Panc1 (cell line): ENCODE measurements around the gene PTPRK. TPM values are rescaled to one million over a fixed set of nuclear protein-coding genes. Genes with fewer than 3 reads are reported as not detected.

Source experiments
- ATAC-seq: fragments of 200-7000 bp; cut with Tn5 transposase; 2 replicates; pipeline ENCODE4 v1.9.1; 2020; ENCODE audit warnings: mild to moderate bottlenecking, moderate library complexity
- BruUV-seq: library from RNA; stranded (reverse); fragments of 400-500 nt; replicated peaks from 2 replicates; lab custom pipeline; 2021; lab: Mats Ljungman, UMichigan
- CTCF ChIA-PET: fragments of 300-600 bp; sonication (Branson Sonifier 250); formaldehyde crosslinking; loops from one replicate; lab custom pipeline; 2022; ENCODE audit warnings: antibody characterized with exemption; lab: Charles Lee
- POLR2A ChIA-PET: fragments of 300-600 bp; sonication (Branson Sonifier 250); formaldehyde crosslinking; loops from one replicate; lab custom pipeline; 2022; ENCODE audit warnings: antibody characterized with exemption; lab: Charles Lee
- DNase-seq: peaks from one replicate; pipeline ENCODE4 v3.0.0-alpha.2; 2010; ENCODE audit warnings: low read depth, low spot score
- H3K27ac ChIP-seq: 2 replicates; pipeline ENCODE4 v1.5.1; 2011; ENCODE audit warnings: mild to moderate bottlenecking, low read length, inconsistent platforms
- H3K27me3 ChIP-seq: fragments of 200-500 bp; sonication (Bioruptor generic); 2 replicates; pipeline ENCODE4 v1.6.0; 2014; ENCODE audit warnings: low read length, inconsistent platforms; ENCODE audit not compliant: control insufficient read depth, insufficient read depth
- H3K36me3 ChIP-seq: fragments of 200-500 bp; sonication (Bioruptor generic); 2 replicates; pipeline ENCODE4 v1.5.1; 2014; ENCODE audit warnings: inconsistent platforms, mild to moderate bottlenecking, low read length, moderate library complexity; ENCODE audit not compliant: control insufficient read depth, insufficient read depth
- H3K4me1 ChIP-seq: 2 replicates; pipeline ENCODE4 v1.5.1; 2011; ENCODE audit warnings: inconsistent platforms, mild to moderate bottlenecking, low read length, moderate library complexity; ENCODE audit not compliant: control insufficient read depth, insufficient read depth
- H3K4me3 ChIP-seq, 2 experiments: 2 replicates each; pipeline ENCODE4 v1.5.1; 2011 to 2012; ENCODE audit warnings: low read depth in 2 of 2, low read length in 2 of 2, mild to moderate bottlenecking in 2 of 2, inconsistent platforms in 1 of 2, moderate library complexity in 1 of 2
- H3K9me3 ChIP-seq: fragments of 200-500 bp; sonication (Bioruptor generic); 2 replicates; pipeline ENCODE4 v1.5.1; 2014; ENCODE audit warnings: low read depth, mild to moderate bottlenecking, inconsistent platforms, low read length, moderate library complexity; ENCODE audit not compliant: control insufficient read depth, insufficient read depth
- POLR2AphosphoS5 ChIP-seq: IDR thresholded peaks from 2 replicates; pipeline ENCODE4 v1.6.1; 2012; ENCODE audit warnings: mild to moderate bottlenecking, low read depth, low read length, moderate library complexity
- SIN3A ChIP-seq: IDR thresholded peaks from 2 replicates; pipeline ENCODE4 v1.6.1; 2012; ENCODE audit warnings: low read depth, mild to moderate bottlenecking, low read length, moderate library complexity, borderline replicate concordance; ENCODE audit not compliant: insufficient read depth
- TCF7L2 ChIP-seq: IDR thresholded peaks from 2 replicates; pipeline ENCODE4 v1.6.1; 2011; ENCODE audit warnings: mild to moderate bottlenecking, low read depth, low read length, inconsistent platforms
- in situ Hi-C: cut with HindIII; loops from 2 replicates; pipeline ENCODE4 v1.10.0; 2016; ENCODE audit warnings: low sequenced_read_pairs, low pct_unique_long_range_greater_than_20kb
- intact Hi-C: fragments of 100-400 bp; cut with micrococcal nuclease; formaldehyde crosslinking; loops from one replicate; pipeline ENCODE4 v1.10.0; 2022; ENCODE audit not compliant: unreplicated experiment
- total RNA-seq: library from RNA; stranded (reverse); gene quantifications from one replicate; pipeline ENCODE4 v1.2.1, GENCODE V29; 2021; ENCODE audit not compliant: unreplicated experiment
- TF ChIP-seq, protein P1 (sequence below), 2 experiments: IDR thresholded peaks; 2 replicates each; pipeline ENCODE4 v1.6.1; 2011 to 2012; ENCODE audit warnings: low read depth in 2 of 2, control low read depth in 1 of 2, low read length in 1 of 2, mild to moderate bottlenecking in 1 of 2, moderate library complexity in 1 of 2; ENCODE audit not compliant: insufficient read depth in 1 of 2
- TF ChIP-seq, protein P2 (sequence below): fragments of 450-650 bp; IDR thresholded peaks from 2 replicates; pipeline ENCODE4 v1.5.1; 2017; ENCODE audit warnings: mild to moderate bottlenecking

The PTPRK gene
- total RNA-seq, 1 experiment from 2014 or later = 61.8 TPM

DNA sequence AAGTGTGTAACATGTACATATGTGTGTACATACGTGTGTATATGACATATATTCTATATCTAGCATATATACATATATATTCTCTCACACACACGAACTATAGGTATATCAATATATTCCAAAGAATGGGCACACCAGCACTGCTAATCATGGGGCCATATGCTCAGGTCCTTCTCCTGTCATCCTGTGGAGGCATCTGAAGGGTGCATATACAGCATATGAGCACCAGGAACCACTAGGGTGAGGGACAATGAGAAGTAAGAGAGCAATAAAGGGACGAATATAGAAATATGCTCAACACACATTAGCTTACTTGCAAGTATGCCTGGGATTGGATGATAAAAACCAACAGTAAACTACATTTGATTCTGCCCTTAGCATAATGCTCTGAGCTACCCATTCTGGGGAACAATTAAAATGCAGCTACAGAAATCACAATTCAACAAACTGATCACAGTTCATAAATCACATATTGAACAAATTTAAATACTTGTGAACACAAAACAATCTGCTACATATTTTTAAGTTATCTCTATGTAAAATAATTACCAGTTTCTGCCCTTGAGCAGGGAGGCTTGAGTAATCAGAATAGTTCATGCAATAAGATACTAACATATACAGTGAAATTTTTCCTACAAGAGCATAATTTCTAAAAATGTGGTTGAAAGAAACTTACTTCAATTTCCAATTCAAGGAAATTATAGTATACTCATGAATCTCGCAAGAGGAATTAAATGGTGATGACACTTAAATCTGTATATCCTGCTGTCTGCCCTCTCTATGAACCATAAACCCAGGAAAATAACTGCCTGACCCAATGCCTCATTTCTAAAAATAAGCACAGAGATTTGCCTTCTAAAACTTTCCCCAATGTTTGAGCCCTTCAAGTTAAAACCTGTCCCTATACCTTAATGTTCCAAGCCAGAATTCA, 347.4 kb downstream of the PTPRK start:
- no peaks in the 10 kb centered on the region for H3K27me3 ChIP-seq
- H3K27ac ChIP-seq = no peak overlapping the region
- DNase-seq = no peak
- no peak overlapping the region for H3K4me3 ChIP-seq
- in situ Hi-C loops = no loop called here
- BruUV-seq = no TSS peak
- ChIA-PET POLR2A (no interaction called here), CTCF (no interaction called here)
- no peaks in the 10 kb centered on the region for H3K4me1 ChIP-seq
- intact Hi-C loops = no loop called here
- TF ChIP-seq, protein P1, sequence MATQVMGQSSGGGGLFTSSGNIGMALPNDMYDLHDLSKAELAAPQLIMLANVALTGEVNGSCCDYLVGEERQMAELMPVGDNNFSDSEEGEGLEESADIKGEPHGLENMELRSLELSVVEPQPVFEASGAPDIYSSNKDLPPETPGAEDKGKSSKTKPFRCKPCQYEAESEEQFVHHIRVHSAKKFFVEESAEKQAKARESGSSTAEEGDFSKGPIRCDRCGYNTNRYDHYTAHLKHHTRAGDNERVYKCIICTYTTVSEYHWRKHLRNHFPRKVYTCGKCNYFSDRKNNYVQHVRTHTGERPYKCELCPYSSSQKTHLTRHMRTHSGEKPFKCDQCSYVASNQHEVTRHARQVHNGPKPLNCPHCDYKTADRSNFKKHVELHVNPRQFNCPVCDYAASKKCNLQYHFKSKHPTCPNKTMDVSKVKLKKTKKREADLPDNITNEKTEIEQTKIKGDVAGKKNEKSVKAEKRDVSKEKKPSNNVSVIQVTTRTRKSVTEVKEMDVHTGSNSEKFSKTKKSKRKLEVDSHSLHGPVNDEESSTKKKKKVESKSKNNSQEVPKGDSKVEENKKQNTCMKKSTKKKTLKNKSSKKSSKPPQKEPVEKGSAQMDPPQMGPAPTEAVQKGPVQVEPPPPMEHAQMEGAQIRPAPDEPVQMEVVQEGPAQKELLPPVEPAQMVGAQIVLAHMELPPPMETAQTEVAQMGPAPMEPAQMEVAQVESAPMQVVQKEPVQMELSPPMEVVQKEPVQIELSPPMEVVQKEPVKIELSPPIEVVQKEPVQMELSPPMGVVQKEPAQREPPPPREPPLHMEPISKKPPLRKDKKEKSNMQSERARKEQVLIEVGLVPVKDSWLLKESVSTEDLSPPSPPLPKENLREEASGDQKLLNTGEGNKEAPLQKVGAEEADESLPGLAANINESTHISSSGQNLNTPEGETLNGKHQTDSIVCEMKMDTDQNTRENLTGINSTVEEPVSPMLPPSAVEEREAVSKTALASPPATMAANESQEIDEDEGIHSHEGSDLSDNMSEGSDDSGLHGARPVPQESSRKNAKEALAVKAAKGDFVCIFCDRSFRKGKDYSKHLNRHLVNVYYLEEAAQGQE (IDR thresholded peaks at IDR 0.05; ENCODE audit: insufficient read depth in 1 of 2, low read depth in 2 of 2, low read length in 1 of 2) = no peak
- TF ChIP-seq, protein P2, sequence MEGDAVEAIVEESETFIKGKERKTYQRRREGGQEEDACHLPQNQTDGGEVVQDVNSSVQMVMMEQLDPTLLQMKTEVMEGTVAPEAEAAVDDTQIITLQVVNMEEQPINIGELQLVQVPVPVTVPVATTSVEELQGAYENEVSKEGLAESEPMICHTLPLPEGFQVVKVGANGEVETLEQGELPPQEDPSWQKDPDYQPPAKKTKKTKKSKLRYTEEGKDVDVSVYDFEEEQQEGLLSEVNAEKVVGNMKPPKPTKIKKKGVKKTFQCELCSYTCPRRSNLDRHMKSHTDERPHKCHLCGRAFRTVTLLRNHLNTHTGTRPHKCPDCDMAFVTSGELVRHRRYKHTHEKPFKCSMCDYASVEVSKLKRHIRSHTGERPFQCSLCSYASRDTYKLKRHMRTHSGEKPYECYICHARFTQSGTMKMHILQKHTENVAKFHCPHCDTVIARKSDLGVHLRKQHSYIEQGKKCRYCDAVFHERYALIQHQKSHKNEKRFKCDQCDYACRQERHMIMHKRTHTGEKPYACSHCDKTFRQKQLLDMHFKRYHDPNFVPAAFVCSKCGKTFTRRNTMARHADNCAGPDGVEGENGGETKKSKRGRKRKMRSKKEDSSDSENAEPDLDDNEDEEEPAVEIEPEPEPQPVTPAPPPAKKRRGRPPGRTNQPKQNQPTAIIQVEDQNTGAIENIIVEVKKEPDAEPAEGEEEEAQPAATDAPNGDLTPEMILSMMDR = no peak
- TF ChIP-seq TCF7L2 = no peak
- TF ChIP-seq SIN3A = no peak
- no peak for TF ChIP-seq POLR2AphosphoS5
- H3K9me3 ChIP-seq = no peaks in the 10 kb centered on the region
- no peaks in the 10 kb centered on the region; the same call in 1 of the 2 replicates for H3K36me3 ChIP-seq
- no peak for ATAC-seq

DNA sequence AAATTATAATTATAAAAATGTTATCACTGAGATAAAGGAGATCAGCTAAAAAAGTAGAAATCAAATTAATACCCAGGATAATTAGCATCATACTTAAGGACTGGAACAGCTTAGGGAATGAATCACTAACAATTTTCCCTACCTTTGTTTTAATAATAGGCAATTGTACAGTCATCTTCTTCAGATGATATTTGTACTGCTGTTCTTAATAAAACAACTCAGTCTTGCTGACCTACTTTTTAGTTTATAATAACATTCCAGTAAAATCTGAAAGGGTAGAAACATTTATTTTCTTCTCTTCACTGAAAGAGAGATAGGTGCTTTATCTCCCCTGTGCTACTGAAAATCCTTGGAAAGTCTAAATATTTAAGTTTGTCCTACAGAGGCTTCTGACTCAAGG, 348.3 kb downstream of the PTPRK start:
- H3K27me3 ChIP-seq = no peaks in the 10 kb centered on the region
- DNase-seq (no peak), ATAC-seq (no peak)
- TF ChIP-seq TCF7L2 = no peak
- no peak for TF ChIP-seq POLR2AphosphoS5
- H3K9me3 ChIP-seq = no peaks in the 10 kb centered on the region
- ChIA-PET CTCF (no interaction called here), POLR2A (no interaction called here)
- in situ Hi-C loops (no loop called here), intact Hi-C loops (no loop called here)
- no peak overlapping the region for H3K4me3 ChIP-seq
- H3K36me3 ChIP-seq = no peaks in the 10 kb centered on the region; the same call in 1 of the 2 replicates
- BruUV-seq = no TSS peak
- H3K27ac ChIP-seq = no peak overlapping the region
- H3K4me1 ChIP-seq = no peaks in the 10 kb centered on the region

DNA sequence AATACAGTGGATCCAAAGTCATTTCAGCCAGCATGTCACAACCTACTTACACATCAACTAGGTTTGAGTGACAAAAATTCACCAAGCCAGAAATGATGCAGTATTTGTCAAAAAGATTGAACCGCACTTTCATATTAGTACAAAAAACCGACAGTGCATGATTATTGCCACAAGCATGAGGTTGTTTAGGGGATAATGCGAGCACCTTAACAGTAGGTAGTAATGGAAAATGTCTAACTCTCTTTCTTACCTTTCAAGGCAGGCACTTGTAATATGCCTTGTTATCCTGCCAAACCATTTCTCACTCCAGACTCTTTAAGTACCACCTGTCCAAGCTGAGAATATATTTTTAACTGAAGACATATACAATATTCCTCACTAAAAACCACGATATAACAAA, 349.2 kb downstream of the PTPRK start:
- H3K36me3 ChIP-seq = no peaks in the 10 kb centered on the region; the same call in 1 of the 2 replicates
- no peaks in the 10 kb centered on the region for H3K4me1 ChIP-seq
- no TSS peak for BruUV-seq
- H3K9me3 ChIP-seq = no peaks in the 10 kb centered on the region
- TF ChIP-seq, protein P2 = no peak
- no peak for TF ChIP-seq TCF7L2
- H3K27ac ChIP-seq = no peak overlapping the region
- ChIA-PET CTCF (no interaction called here), POLR2A (no interaction called here)
- intact Hi-C loops (no loop called here), in situ Hi-C loops (no loop called here)
- H3K4me3 ChIP-seq = no peak overlapping the region
- DNase-seq (no peak), ATAC-seq (no peak)
- no peaks in the 10 kb centered on the region for H3K27me3 ChIP-seq
